DOHH2 (cell line): Measurements from ENCODE around the gene HMMR.

Source experiments
- CTCF ChIP-seq: fragments of 200-600 bp; sonication (generic); IDR thresholded peaks from one replicate; pipeline ENCODE4 v1.5.1; 2014; ENCODE audit warnings: antibody characterized with exemption, mild to moderate bottlenecking, low read depth, low read length; ENCODE audit not compliant: poor library complexity, severe bottlenecking
- EZH2phosphoT487 ChIP-seq: fragments of 200-600 bp; sonication (generic); IDR thresholded peaks from 2 replicates; pipeline ENCODE4 v1.6.1; 2017; ENCODE audit warnings: borderline replicate concordance, mild to moderate bottlenecking, antibody characterized with exemption, low read length, moderate library complexity, mixed read lengths

GRCh38 chr5:163489055-163489744 is 28.8 kb downstream of the HMMR start:
- no peak for TF ChIP-seq CTCF
- TF ChIP-seq EZH2phosphoT487, result no peak
